TTC549 (cell line): ENCODE data around the gene PRAC1.

Source experiments
- FAIRE-seq: peaks from 2 replicates; lab custom pipeline; 2012; peaks lifted over from hg19 to GRCh38; lab: Jason Lieb, UNC

The PRAC1 gene

GRCh38 chr17:48722201-48722907, at the start of gene PRAC1:
Gene PRAC1, minus strand, starts transcription at chr17:48722518. Its CDS starts 126 bp downstream, at chr17:48722392.
- FAIRE-seq = no peak

DNA sequence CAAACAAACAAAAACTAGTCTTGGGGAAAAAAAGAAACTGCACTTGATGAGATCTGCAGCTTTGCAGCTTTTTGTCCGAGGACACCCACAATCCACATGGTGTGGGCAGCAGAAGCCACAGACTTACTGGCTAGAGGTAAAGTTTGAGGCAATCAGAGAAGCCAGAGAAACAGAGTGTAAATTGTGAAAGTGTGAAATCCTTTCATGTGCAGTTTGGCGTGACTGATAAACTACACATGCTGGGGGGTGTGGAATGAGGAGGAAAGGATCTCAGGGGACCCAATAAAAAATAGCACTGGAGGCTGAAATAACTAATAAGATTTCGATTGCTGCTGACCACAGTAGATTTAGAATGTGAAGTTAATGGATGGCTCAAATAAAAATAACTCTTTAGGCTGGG, 48.6 kb upstream of the PRAC1 start:
- no peak for FAIRE-seq

DNA sequence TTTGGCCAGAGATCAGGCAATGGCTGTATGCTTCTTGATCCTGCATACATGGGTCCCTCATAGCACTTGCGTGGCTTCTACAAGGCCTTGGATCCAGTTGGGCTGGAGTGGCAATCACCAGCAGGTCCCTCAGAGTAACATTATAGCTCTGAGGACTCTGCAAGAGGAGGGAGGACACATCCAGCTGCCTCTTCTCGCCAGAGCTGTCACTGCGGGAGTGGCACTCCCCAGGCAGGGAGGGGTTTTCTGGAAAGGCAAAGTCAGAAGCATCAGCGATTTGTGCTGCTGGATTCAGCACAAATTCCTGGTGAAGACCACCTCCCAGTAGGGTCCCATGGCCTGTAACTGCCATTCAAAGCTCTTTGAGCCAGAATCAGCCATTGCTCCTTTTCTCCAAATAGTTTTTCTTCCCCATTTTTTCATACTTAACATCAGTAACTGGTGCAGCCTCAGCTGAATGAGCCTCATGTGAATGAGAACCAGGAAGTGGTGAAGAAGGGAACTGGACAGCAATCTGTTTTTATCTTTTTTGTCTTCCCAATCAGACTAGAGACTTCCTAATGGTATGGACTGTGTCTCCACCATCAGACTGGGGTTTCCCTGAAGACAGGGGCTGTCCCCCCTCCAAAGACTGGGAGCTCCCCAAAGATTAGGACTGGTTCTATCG, 46.8 kb upstream of the PRAC1 start:
- no peak for FAIRE-seq

DNA sequence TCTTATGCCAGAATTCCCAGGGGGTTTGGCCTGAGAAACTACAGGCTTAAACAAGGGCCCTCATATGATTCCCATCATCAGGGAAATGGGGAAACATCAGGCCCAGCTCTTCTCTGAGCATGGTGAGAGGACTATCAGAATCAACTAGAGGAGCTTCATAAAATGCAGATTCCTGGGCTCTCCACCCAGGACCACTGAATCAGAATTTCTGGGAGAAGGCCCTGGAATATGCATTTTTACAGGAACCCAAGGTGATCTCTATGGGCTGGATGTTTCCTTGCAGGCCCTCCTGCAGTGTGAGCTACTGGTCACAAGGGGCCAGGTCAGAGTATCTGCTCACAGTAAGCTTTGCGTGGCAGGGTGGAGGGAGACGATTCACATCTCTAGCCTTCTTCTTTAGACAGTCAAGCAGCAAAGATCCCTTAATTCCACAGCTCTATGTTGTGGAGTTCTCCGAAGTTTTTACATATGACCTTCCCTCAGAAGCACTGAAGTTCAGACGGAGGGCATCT, 45.0 kb upstream of the PRAC1 start:
- FAIRE-seq = no peak

GRCh38 chr17:48761114-48761513, 38.8 kb upstream of the PRAC1 start:
- no peak for FAIRE-seq

GRCh38 chr17:48760411-48760810, 38.1 kb upstream of the PRAC1 start:
- FAIRE-seq = no peak

DNA sequence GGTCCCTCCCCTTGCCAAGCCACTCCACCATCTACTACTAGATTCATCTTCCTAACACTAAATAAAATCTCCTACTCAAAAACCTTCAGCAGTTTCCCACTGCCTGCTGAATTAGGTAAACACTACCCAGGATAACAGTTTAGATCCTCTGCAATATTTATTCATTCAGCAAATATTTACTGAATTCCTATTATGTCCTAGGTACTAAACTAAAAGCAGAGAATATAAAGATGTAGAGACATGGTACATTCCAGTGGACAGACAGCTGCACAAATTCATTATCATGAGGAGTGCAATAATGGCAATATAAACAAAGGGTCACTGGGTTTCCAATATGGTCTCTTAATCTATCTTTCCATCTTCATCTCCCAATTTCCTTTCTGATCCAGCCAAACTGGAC, 37.0 kb upstream of the PRAC1 start:
- no peak for FAIRE-seq

GRCh38 chr17:48757524-48757961, 35.2 kb upstream of the PRAC1 start:
- no peak for FAIRE-seq

GRCh38 chr17:48756830-48757251, 34.5 kb upstream of the PRAC1 start:
- FAIRE-seq = no peak

- no peak for FAIRE-seq
These were observed 33.0 kb upstream of the PRAC1 start for GRCh38 chr17:48755356-48755755.

GRCh38 chr17:48754500-48755261, 32.4 kb upstream of the PRAC1 start:
- no peak for FAIRE-seq

DNA sequence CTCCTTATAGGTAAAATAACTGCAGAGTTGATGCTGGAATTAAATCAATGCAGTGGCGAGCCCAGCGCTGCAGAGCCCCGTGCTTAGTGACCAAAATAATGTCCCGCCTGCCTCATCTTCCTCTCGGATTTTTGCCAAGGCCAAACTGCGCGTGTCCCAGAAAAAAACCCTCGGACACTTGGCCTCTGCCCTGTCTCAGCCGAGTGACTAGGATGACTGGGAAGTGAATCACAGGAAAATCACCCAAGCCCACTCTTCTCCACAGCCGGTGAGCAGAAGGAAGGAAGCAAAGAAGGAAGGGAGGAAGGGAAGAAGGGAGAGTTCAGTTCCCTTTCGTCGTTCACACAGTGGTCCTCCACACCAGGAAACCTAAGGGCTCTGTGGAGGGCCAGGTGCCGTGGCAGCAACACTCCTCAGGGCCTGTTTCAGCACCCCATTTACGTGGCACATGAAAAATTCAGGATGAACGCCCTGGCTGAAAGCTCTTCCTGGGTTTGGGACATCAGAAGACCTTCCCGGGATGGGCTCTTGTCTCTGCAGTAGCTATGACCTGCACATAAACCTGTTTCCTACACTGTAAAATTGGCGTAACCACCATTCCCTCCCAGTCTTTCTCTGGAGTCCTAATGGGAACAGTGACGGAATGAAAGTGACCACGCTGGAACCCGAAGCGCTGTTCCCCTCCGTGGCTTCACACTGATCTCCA, 31.6 kb upstream of the PRAC1 start:
- no peak for FAIRE-seq

DNA sequence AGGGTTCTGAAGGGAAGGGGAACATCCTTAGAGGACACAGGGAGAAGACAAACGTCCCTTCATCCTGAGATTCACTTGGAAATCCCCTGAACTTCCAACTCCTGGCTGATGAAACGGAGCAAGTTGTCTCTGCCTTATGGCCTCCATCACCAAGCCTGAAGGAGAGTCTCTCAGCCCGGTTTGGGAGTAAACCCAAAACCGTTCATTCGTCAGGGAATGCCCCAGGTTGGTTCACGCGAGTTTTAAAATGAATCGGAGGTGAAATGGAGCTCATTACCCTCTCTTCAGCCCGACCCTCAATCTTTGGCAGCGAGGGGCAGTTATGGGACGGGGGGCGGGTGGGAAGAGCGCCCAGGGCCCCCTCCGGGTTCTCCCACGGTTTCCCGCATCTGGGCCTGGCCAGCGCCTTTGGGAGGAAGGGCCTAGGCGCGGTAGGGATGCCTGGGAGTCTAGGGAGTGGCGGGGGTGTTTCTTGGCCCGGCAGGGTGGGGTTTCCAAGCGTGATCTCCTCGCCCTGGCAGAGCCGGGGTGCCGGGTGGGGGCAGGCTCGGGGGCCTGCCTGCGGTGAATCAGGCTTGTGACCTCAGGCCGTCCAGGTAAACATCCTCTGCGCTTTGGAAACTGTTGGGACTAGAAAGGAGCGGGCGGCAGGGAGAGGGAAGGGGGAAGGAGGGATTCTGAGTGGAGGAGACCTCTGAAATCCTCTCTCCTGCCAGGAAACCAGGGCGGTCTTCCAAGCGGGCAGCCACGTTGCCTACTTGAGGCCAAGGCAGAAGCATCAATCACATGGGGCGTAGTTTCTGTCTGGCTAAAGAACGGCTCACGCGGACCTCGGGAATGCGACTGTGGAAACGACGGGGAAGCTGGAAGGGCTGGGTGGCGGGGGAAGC, 30.3 kb upstream of the PRAC1 start:
- FAIRE-seq = no peak

GRCh38 chr17:48751733-48752398, 29.5 kb upstream of the PRAC1 start:
- FAIRE-seq = no peak

- no peak for FAIRE-seq
These were observed 28.9 kb upstream of the PRAC1 start for GRCh38 chr17:48751172-48751571.

DNA sequence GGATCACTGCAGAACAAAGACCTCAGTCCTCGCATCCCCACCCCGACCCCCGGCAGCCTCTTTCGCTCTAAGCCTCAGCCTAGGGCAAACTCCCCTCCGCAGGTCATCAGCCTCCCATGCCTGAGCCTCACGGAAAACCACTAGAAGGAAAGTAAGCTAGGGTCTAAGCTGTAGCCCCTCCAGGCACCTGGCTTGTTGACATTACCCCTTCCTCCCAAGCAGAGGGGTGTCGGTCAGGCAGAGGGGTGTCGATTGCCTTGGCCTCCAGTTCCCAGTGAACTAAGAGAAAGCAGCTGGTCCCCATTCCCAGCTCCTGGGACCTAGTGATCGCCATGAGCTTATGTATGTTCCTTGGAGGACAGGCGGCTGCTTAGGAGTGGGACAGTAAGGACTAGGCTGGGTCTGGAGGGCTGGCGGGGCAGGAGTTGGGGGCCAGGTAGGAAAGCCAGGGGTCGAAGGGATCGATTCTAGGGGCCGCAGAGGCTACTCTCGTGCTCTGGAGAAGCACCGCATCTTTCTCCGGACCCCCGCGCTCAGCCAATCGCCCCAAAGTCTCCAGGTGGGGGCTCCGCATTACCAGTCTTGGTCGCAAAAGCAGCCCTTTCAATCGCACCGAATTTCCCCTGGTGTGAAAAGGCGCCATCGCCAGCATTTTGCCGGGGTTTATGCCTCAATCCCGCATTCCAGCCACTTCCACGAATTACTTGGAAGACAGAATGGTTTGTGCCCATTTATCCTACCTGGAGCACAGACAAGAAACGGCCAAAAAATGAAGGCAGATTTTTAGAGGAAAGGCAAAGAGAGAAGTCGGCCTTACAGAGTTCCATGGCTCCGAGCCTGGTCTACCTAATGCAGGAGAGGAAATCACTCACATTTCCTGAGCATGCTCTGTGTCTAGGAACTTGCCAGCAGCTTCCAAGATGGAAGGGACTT, 27.6 kb upstream of the PRAC1 start:
- FAIRE-seq = no peak

- FAIRE-seq = no peak
These were observed 26.6 kb upstream of the PRAC1 start for GRCh38 chr17:48748718-48749566.
